ENCODE results near the gene NCMAP. TPM values are rescaled to one million over a fixed set of nuclear protein-coding genes. Genes with fewer than 3 reads are reported as not detected.

The NCMAP gene
- total RNA-seq, 2 experiments from 2014 or later, result 0.99 to 1.1 TPM

GRCh38 chr1:24606621-24607020 is 50.7 kb downstream of the NCMAP start:
- H4K20me1 ChIP-seq (ENCODE audit: insufficient read depth, low read length), result no peaks in the 10 kb centered on the region
- intact Hi-C loops (cut with micrococcal nuclease; ENCODE audit: unreplicated experiment), result no loop called here
- ChIA-PET POLR2A (no interaction called here), CTCF (ENCODE audit: unreplicated experiment) (no interaction called here)
- H3K4me2 ChIP-seq (ENCODE audit: low read length), result no peak overlapping the region
- DNase-seq (ENCODE audit: low spot score), result no peak
- TF ChIP-seq CTCF (conservative IDR thresholded peaks at IDR 0.05; ENCODE audit: low read length) (no peak), EZH2phosphoT487 (IDR thresholded peaks at IDR 0.05; ENCODE audit: borderline replicate concordance, low read depth, low read length) (no peak)
- H2AFZ ChIP-seq (ENCODE audit: low read length), result no peak overlapping the region
- no peaks in the 10 kb centered on the region for H3K36me3 ChIP-seq (ENCODE audit: insufficient read depth, low read length)
- H3K27ac ChIP-seq (ENCODE audit: low read depth, low read length, poor library complexity, severe bottlenecking), result no peak overlapping the region
- no peaks in the 10 kb centered on the region for H3K9me2 ChIP-seq (ENCODE audit: insufficient read depth, low read length)
- H3K79me2 ChIP-seq (ENCODE audit: insufficient read depth, low read depth, low read length), result no peaks in the 10 kb centered on the region
- H3K4me1 ChIP-seq (ENCODE audit: insufficient read depth, low read length, poor library complexity, severe bottlenecking), result no peaks in the 10 kb centered on the region
- no peaks in the 10 kb centered on the region for H3K9me3 ChIP-seq (ENCODE audit: low read length)
- no peak overlapping the region for H3K4me3 ChIP-seq (ENCODE audit: low read depth, low read length, poor library complexity, severe bottlenecking)
- no TSS peak for BruUV-seq (replicated peaks)

GRCh38 chr1:24609949-24610517 is 54.1 kb downstream of the NCMAP start:
- Histone ChIP-seq H3K79me2 (ENCODE audit: insufficient read depth, low read depth, low read length) (no peaks in the 10 kb centered on the region), H3K9me2 (ENCODE audit: insufficient read depth, low read length) (no peaks in the 10 kb centered on the region), H3K9me3 (ENCODE audit: low read length) (no peaks in the 10 kb centered on the region), H2AFZ (ENCODE audit: low read length) (no peak overlapping the region), H3K4me2 (ENCODE audit: low read length) (no peak overlapping the region), H3K4me3 (ENCODE audit: low read depth, low read length, poor library complexity, severe bottlenecking) (no peak overlapping the region), H4K20me1 (ENCODE audit: insufficient read depth, low read length) (no peaks in the 10 kb centered on the region), H3K27ac (ENCODE audit: low read depth, low read length, poor library complexity, severe bottlenecking) (no peak overlapping the region), H3K36me3 (ENCODE audit: insufficient read depth, low read length) (no peaks in the 10 kb centered on the region), H3K4me1 (ENCODE audit: insufficient read depth, low read length, poor library complexity, severe bottlenecking) (no peaks in the 10 kb centered on the region)
- TF ChIP-seq CTCF (conservative IDR thresholded peaks at IDR 0.05; ENCODE audit: low read length) (no peak), EZH2phosphoT487 (IDR thresholded peaks at IDR 0.05; ENCODE audit: borderline replicate concordance, low read depth, low read length) (no peak)
- DNase-seq (ENCODE audit: low spot score), result no peak
- ChIA-PET POLR2A (interaction anchor here (0.8 kb wide), 1 partner anchor 46 kb away, joined by 6 read pairs; no protein-coding TSS in a partner anchor), CTCF (ENCODE audit: unreplicated experiment) (no interaction called here)
- BruUV-seq (replicated peaks), result no TSS peak
- intact Hi-C loops (cut with micrococcal nuclease; ENCODE audit: unreplicated experiment), result no loop called here

- no peak for DNase-seq (ENCODE audit: low spot score)
- no TSS peak for BruUV-seq (replicated peaks)
- Histone ChIP-seq H3K9me3 (ENCODE audit: low read length) (no peaks in the 10 kb centered on the region), H3K79me2 (ENCODE audit: insufficient read depth, low read depth, low read length) (no peaks in the 10 kb centered on the region), H3K27ac (ENCODE audit: low read depth, low read length, poor library complexity, severe bottlenecking) (no peak overlapping the region), H3K9me2 (ENCODE audit: insufficient read depth, low read length) (no peaks in the 10 kb centered on the region), H3K4me2 (ENCODE audit: low read length) (no peak overlapping the region), H2AFZ (ENCODE audit: low read length) (no peak overlapping the region), H3K4me3 (ENCODE audit: low read depth, low read length, poor library complexity, severe bottlenecking) (no peak overlapping the region), H4K20me1 (ENCODE audit: insufficient read depth, low read length) (no peaks in the 10 kb centered on the region), H3K4me1 (ENCODE audit: insufficient read depth, low read length, poor library complexity, severe bottlenecking) (no peaks in the 10 kb centered on the region), H3K36me3 (ENCODE audit: insufficient read depth, low read length) (no peaks in the 10 kb centered on the region)
- POLR2A ChIA-PET, result no interaction called here
- intact Hi-C loops (cut with micrococcal nuclease; ENCODE audit: unreplicated experiment), result no loop called here
- TF ChIP-seq EZH2phosphoT487 (IDR thresholded peaks at IDR 0.05; ENCODE audit: borderline replicate concordance, low read depth, low read length) (no peak), CTCF (conservative IDR thresholded peaks at IDR 0.05; ENCODE audit: low read length) (no peak)
- CTCF ChIA-PET (ENCODE audit: unreplicated experiment), result no interaction called here
Observed at GRCh38 chr1:24619376-24619775, 63.5 kb downstream of the NCMAP start.

All from OCI-LY7 (cell line).